Peyer's patch (tissue), 4 donors: ENCODE measurements around the gene RAB6A.

Experiments used
- POLR2A ChIP-seq, 2 donors: fragments of 450-650 bp; IDR thresholded peaks; one replicate each; pipeline ENCODE4 v1.5.1; 2017; ENCODE audit warnings: antibody characterized with exemption in 2 of 2, mild to moderate bottlenecking in 2 of 2, moderate library complexity in 2 of 2
- TF ChIP-seq, protein P1 (sequence below), 6 experiments: fragments of 450-650 bp in 4 of 6; fragments of 200-600 bp in 2 of 6; sonication (generic) in 1 of 6; IDR thresholded peaks; one replicate each; pipeline ENCODE4 v1.5.1; 2017 to 2019; ENCODE audit warnings: antibody characterized with exemption in 6 of 6, mild to moderate bottlenecking in 3 of 6, moderate library complexity in 1 of 6

DNA sequence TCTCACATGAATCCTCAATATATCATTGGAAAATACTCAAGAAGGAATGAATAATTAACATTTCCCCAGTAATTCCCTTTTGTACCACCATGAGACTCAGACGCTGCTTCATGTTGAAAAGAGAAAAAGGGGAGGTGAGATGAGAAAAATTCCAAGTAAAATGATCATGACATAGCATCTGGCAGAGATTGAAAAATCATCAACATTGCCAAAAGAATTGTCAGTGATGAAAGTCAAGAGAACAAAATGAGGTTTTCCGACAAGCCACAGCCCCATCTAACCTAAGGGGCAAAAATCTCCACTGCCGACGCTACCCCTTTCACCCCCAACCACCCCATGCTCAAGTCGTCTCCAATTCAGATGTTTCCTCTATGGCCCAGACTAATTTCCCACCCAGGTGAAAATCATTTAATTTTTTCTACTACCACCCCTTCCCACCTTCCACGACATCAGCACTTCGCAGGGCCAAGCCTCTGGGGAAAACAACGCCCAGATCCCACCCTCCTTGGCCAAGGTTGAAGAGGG, 1.2 kb downstream of the RAB6A start:
- TF ChIP-seq, protein P1, sequence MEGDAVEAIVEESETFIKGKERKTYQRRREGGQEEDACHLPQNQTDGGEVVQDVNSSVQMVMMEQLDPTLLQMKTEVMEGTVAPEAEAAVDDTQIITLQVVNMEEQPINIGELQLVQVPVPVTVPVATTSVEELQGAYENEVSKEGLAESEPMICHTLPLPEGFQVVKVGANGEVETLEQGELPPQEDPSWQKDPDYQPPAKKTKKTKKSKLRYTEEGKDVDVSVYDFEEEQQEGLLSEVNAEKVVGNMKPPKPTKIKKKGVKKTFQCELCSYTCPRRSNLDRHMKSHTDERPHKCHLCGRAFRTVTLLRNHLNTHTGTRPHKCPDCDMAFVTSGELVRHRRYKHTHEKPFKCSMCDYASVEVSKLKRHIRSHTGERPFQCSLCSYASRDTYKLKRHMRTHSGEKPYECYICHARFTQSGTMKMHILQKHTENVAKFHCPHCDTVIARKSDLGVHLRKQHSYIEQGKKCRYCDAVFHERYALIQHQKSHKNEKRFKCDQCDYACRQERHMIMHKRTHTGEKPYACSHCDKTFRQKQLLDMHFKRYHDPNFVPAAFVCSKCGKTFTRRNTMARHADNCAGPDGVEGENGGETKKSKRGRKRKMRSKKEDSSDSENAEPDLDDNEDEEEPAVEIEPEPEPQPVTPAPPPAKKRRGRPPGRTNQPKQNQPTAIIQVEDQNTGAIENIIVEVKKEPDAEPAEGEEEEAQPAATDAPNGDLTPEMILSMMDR (IDR thresholded peaks at IDR 0.05): peak in 4 of 6 experiments; percentile 11 to 55 (median 26)
- no peak for TF ChIP-seq POLR2A (IDR thresholded peaks at IDR 0.05)
